CD14-positive monocyte (primary cell): ENCODE data around the gene HS3ST3B1. TPM values are rescaled to one million over a fixed set of nuclear protein-coding genes. Genes with fewer than 3 reads are reported as not detected.
A peak's percentile ranks its signal among the peaks of the same experiment; 100 is the strongest.

Source experiments
- DNase-seq, 3 donors: peaks; one replicate each; pipeline ENCODE4 v3.0.0-alpha.2; 2011 to 2022
- H2AFZ ChIP-seq: 2 replicates; pipeline ENCODE4 v1.6.0; 2012; ENCODE audit warnings: mild to moderate bottlenecking, low read depth, low read length, inconsistent platforms; ENCODE audit not compliant: insufficient read depth, poor library complexity, severe bottlenecking
- H3K27ac ChIP-seq, 2 donors: 1 replicate in 1 of 2; 2 replicates in 1 of 2; pipeline ENCODE4 v1.5.1; 2012 to 2013; ENCODE audit warnings: low read length in 2 of 2, control low read depth in 1 of 2, inconsistent platforms in 1 of 2, low read depth in 1 of 2, mild to moderate bottlenecking in 1 of 2
- H3K27me3 ChIP-seq, 2 donors: one replicate each; pipeline versions ENCODE4 v1.6.0 to v1.6.1; 2011 to 2013; ENCODE audit warnings: low read length in 2 of 2; ENCODE audit not compliant: control insufficient read depth in 2 of 2, insufficient read depth in 2 of 2
- H3K36me3 ChIP-seq, 2 donors: replicated peaks in 1 of 2; 1 replicate in 1 of 2; 2 replicates in 1 of 2; pipeline versions ENCODE4 v1.5.1 to v1.6.1; 2012 to 2013; ENCODE audit warnings: low read length in 2 of 2, control low read depth in 1 of 2, inconsistent platforms in 1 of 2, mild to moderate bottlenecking in 1 of 2; ENCODE audit not compliant: insufficient read depth in 2 of 2, control insufficient read depth in 1 of 2
- H3K4me1 ChIP-seq, 2 donors: 1 replicate in 1 of 2; 2 replicates in 1 of 2; pipeline versions ENCODE4 v1.5.1 to v1.6.1; 2012 to 2013; ENCODE audit warnings: low read length in 2 of 2, control low read depth in 1 of 2, inconsistent platforms in 1 of 2, mild to moderate bottlenecking in 1 of 2, moderate library complexity in 1 of 2; ENCODE audit not compliant: insufficient read depth in 2 of 2, control insufficient read depth in 1 of 2
- H3K4me2 ChIP-seq: replicated peaks from 2 replicates; pipeline ENCODE3; 2012; ENCODE audit warnings: low read length, moderate library complexity, mild to moderate bottlenecking; ENCODE audit not compliant: poor library complexity, severe bottlenecking; ENCODE audit errors: extremely low read depth
- H3K4me3 ChIP-seq, 3 experiments: fragments of 200-600 bp in 1 of 3; sonication (generic) in 1 of 3; replicated peaks in 1 of 3; 1 replicate in 2 of 3; 2 replicates in 1 of 3; pipeline ENCODE4 v1.5.1; 2011 to 2013; ENCODE audit warnings: low read length in 3 of 3, mild to moderate bottlenecking in 3 of 3, control low read depth in 2 of 3, low read depth in 2 of 3, inconsistent platforms in 1 of 3, moderate library complexity in 1 of 3
- H3K79me2 ChIP-seq: 2 replicates; pipeline ENCODE4 v1.6.0; 2012; ENCODE audit warnings: mild to moderate bottlenecking, control low read depth, inconsistent platforms, low read length, moderate library complexity; ENCODE audit not compliant: insufficient read depth
- H3K9ac ChIP-seq: 2 replicates; pipeline ENCODE4 v1.6.0; 2017; ENCODE audit warnings: low read length, mild to moderate bottlenecking; ENCODE audit not compliant: insufficient read depth, poor library complexity, severe bottlenecking
- H3K9me3 ChIP-seq, 2 donors: replicated peaks in 1 of 2; 1 replicate in 1 of 2; 2 replicates in 1 of 2; pipeline versions ENCODE4 v1.5.1 to v1.6.1; 2012 to 2013; ENCODE audit warnings: low read length in 2 of 2, control low read depth in 1 of 2; ENCODE audit not compliant: control insufficient read depth in 1 of 2, insufficient read depth in 1 of 2
- H4K20me1 ChIP-seq: 2 replicates; pipeline ENCODE4 v1.6.0; 2012; ENCODE audit warnings: mild to moderate bottlenecking, low read length, control low read depth, moderate library complexity; ENCODE audit not compliant: insufficient read depth
- H3K27ac Mint-ChIP-seq, 7 donors: one replicate each; pipeline ENCODE4 v1.8.0; 2020; ENCODE audit warnings: mild to moderate bottlenecking in 7 of 7, mixed read lengths in 7 of 7, moderate library complexity in 6 of 7, inconsistent platforms in 2 of 7
- H3K27me3 Mint-ChIP-seq, 3 donors: one replicate each; pipeline ENCODE4 v1.8.0; 2021 to 2022; ENCODE audit warnings: low read depth in 3 of 3, mild to moderate bottlenecking in 3 of 3, mixed read lengths in 3 of 3, moderate library complexity in 3 of 3, inconsistent platforms in 1 of 3
- H3K36me3 Mint-ChIP-seq, 2 donors: one replicate each; pipeline ENCODE4 v1.8.0; 2020; ENCODE audit warnings: mixed read lengths in 2 of 2, inconsistent platforms in 1 of 2, mild to moderate bottlenecking in 1 of 2
- H3K4me1 Mint-ChIP-seq: one replicate; pipeline ENCODE4 v1.8.0; 2020; ENCODE audit warnings: mild to moderate bottlenecking, mixed read lengths
- H3K4me3 Mint-ChIP-seq, 2 donors: one replicate each; pipeline ENCODE4 v1.8.0; 2020; ENCODE audit warnings: mild to moderate bottlenecking in 2 of 2, mixed read lengths in 2 of 2, moderate library complexity in 1 of 2
- H3K9me3 Mint-ChIP-seq, 7 donors: one replicate each; pipeline ENCODE4 v1.8.0; 2020 to 2022; ENCODE audit warnings: mixed read lengths in 7 of 7, mild to moderate bottlenecking in 6 of 7, moderate library complexity in 6 of 7, inconsistent platforms in 2 of 7
- CTCF ChIP-seq: fragments of 200-600 bp; IDR thresholded peaks from one replicate; pipeline ENCODE4 v1.8.0; 2022; ENCODE audit warnings: antibody characterized with exemption, mild to moderate bottlenecking
- WGBS: methylation state at CpG from one replicate; pipeline ENCODE4 v1.1.5; 2013; ENCODE audit warnings: missing lambda C conversion rate; ENCODE audit not compliant: insufficient coverage; 5-methylcytosine and 5-hydroxymethylcytosine counted together
- intact Hi-C, 2 donors: fragments of 100-400 bp; cut with micrococcal nuclease; formaldehyde crosslinking; loops; one replicate each; pipeline versions ENCODE4 v1.15.0 to v1.15.1; 2023
- polyA plus RNA-seq, 3 donors: library from polyadenylated mRNA; depleted of rRNA in 1 of 3; unstranded in 2 of 3; stranded (reverse) in 1 of 3; fragments of 300-500 nt in 2 of 3; fragments of >200 nt in 1 of 3; fragmentation: Illumina TruSeq in 2 of 3; gene quantifications; 1 replicate in 2 of 3; 2 replicates in 1 of 3; pipeline ENCODE4 v1.2.3, GENCODE V29; 2012 to 2021

HS3ST3B1 gene
- polyA plus RNA-seq, 3 donors = 0.09 to 0.73 (median 0.32) TPM

DNA sequence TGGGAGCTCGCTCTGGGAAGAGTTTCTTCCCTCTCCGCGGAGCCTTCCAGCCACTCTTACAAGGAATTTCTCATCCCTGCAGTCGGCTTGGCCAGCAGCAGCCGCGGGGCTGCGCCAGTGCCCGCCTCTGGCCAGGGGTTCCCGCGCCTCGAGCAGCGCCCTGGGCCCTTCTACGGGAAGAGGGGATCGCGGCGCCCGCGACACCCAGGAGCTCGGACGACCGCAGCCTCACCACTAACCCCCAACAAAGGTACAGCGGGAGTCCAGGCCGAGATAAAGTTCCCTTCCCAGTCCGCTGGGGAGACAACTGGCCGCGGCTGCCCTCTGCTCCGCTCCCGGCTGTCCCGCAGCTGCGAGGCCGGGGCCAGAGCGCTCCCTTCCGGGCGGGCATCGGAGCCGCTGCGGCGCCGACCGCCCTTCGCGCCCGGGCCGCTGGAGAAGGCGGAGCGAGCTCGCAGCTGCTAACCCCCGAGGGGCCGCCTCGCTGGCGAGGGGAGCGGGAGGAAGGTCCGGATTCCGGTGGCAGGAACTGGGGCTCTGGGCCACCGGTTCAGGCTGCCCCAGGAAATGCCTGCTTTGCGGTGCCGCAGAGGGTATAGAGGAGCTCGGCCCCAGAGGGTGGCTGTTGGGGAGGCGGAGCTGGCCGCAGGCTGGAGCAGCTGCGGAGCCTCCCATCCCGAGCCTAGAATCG is 3.6 kb upstream of the HS3ST3B1 start:
- Mint-ChIP-seq H3K27ac (no peak overlapping the region), H3K36me3 (peaks cover 7 to 14% of the 10 kb centered on the region in 2 donors), H3K9me3 (peaks cover 0 to 36% (median 26%) of the 10 kb centered on the region in 7 donors), H3K4me3 (peak overlapping the region; percentile 24 to 95), H3K4me1 (peaks cover 42% of the 10 kb centered on the region), H3K27me3 (peaks cover 76 to 88% (median 76%) of the 10 kb centered on the region in 3 donors)
- DNase-seq = peak in 2 of 3 donors; percentile 11 to 23
- no peaks in the 10 kb centered on the region for H4K20me1 ChIP-seq
- H3K4me1 ChIP-seq = peaks cover 44 to 48% of the 10 kb centered on the region in 2 donors
- intact Hi-C loops = loop anchor here (10.0 kb wide), 2 partner anchors 363 to 627 kb away; no protein-coding TSS in a partner anchor
- peak overlapping the region; percentile 73 for H2AFZ ChIP-seq
- H3K4me3 ChIP-seq = peak overlapping the region in 1 of 3 experiments; percentile 54
- H3K27ac ChIP-seq = no peak overlapping the region
- peaks cover 53 to 72% of the 10 kb centered on the region in 2 donors for H3K27me3 ChIP-seq
- peaks cover 5 to 21% of the 10 kb centered on the region in 2 donors for H3K9me3 ChIP-seq
- 4% methylated on average over 60 of the region's 63 CpGs for WGBS
- no peaks in the 10 kb centered on the region for H3K79me2 ChIP-seq
- TF ChIP-seq CTCF = peak; percentile 30
- H3K36me3 ChIP-seq = no peaks in the 10 kb centered on the region
- H3K9ac ChIP-seq = no peak overlapping the region
- peak overlapping the region; percentile 62 for H3K4me2 ChIP-seq

DNA sequence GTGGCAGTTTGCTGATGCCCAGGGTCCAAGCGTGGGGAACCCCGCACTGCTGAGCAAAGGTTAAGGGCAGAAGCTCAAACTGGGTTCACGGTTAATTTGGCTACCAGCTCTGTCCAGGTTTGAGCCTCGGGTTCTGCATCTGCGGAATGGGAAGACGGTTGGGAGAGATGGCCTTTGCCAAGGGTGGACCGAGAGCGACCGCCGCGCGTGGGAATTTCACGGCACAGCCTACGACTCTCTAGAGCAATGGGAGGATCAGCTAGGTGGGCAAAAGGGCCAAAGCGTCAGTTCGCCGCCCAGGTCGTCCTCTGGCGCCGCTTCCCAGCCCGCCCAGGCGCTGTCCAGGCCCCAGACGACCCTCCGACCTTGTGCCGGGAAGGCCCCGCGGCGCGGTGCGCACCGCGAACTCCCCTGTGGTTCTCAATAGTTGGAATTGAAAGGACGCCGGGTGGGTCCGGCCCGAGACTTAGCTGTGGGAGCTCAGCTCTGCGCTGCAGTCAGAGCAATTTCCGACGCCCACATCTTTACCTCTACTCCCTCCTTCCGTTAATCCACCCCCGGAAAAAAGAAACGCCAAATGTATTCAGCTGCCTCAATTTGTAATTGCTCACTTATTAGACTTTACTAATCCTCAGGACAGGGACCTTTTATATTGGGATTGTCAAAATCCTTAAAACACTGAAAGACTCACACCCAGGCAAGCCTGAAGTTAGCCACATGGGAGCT is 2.5 kb upstream of the HS3ST3B1 start:
- WGBS = 80% methylated on average over 37 of the region's 42 CpGs
- H3K9me3 ChIP-seq = peaks cover 5 to 26% of the 10 kb centered on the region in 2 donors
- Mint-ChIP-seq H3K27me3 (peaks cover 82 to 92% (median 82%) of the 10 kb centered on the region in 3 donors), H3K4me1 (peaks cover 50% of the 10 kb centered on the region), H3K27ac (no peak overlapping the region), H3K4me3 (peak overlapping the region in 1 of 2 donors; percentile 95), H3K9me3 (peaks cover 0 to 39% (median 26%) of the 10 kb centered on the region in 7 donors), H3K36me3 (peaks cover 7 to 16% of the 10 kb centered on the region in 2 donors)
- H3K4me3 ChIP-seq = no peak overlapping the region
- H4K20me1 ChIP-seq = peaks cover 4% of the 10 kb centered on the region
- intact Hi-C loops = loop anchor here (10.0 kb wide), 2 partner anchors 364 to 626 kb away; no protein-coding TSS in a partner anchor
- H3K9ac ChIP-seq = no peak overlapping the region
- peaks cover 57 to 77% of the 10 kb centered on the region in 2 donors for H3K27me3 ChIP-seq
- H3K36me3 ChIP-seq = no peaks in the 10 kb centered on the region
- no peak overlapping the region for H2AFZ ChIP-seq
- H3K79me2 ChIP-seq = peaks cover 6% of the 10 kb centered on the region
- no peak overlapping the region for H3K27ac ChIP-seq
- H3K4me2 ChIP-seq = no peak overlapping the region
- peaks cover 52 to 59% of the 10 kb centered on the region in 2 donors for H3K4me1 ChIP-seq
- TF ChIP-seq CTCF = no peak
- no peak for DNase-seq
